Activated T-cell treated with anti-CD3 and anti-CD28 coated beads for 4 hours (primary cell): Measurements from ENCODE around the gene GAMT.

Source experiments
- DNase-seq: peaks from one replicate; pipeline ENCODE4 v3.0.0-alpha.2; 2020

The GAMT gene

DNA sequence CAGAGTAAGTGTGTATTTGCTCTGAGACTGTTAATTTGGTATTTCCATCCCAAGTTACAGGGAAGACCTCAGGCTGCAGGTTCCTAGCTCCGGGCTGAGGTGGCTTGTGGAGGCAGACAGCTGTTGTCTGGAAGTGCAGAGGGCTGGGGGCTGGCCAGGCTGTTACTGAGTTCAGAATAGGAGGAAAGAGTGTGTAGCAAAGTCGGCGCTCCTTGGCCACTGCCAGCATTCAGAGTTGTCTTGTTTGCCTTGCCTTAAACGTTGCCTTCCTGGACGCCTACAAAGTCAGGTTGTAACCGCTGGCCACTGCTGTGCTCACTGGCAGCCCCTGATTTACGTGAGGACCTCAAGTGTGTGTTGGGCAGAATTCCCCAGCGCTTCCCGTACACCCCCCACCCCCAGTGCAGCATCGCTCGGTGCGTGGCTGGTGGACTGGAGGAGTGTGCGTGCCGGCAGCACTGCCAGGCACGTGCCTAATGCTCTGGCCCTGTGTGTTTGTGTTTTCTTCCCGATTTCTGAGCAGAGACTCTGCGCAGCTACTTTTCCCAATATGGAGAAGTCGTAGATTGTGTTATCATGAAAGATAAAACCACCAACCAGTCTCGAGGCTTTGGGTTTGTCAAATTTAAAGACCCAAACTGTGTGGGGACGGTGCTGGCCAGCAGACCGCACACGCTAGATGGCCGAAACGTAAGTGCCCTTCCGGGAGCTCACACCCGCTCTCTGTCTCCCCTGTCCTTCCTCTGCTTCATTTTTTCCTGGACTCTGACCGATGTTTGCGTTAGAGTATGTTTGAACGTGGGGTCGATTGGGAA lies 16.5 kb upstream of the GAMT start:
- no peak for DNase-seq

DNA sequence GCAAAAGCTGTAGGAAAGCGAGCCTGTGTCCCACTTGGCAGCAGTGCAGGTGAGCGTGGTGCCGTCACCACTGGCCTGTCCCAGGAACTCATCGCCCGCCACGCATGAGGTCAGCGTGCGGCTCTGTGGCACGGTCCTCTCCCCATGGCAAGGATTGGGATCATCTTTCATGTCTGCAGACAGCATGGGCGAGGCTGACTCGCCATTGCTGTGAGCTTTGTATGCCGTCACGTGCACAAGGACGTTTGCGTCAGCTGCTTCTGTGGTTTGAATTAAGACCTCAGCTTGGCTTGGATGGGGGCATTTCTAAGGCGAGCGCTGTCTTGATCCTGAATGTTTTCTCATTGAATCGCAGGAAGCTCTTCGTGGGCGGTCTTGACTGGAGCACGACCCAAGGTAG lies 15.8 kb upstream of the GAMT start:
- no peak for DNase-seq

DNA sequence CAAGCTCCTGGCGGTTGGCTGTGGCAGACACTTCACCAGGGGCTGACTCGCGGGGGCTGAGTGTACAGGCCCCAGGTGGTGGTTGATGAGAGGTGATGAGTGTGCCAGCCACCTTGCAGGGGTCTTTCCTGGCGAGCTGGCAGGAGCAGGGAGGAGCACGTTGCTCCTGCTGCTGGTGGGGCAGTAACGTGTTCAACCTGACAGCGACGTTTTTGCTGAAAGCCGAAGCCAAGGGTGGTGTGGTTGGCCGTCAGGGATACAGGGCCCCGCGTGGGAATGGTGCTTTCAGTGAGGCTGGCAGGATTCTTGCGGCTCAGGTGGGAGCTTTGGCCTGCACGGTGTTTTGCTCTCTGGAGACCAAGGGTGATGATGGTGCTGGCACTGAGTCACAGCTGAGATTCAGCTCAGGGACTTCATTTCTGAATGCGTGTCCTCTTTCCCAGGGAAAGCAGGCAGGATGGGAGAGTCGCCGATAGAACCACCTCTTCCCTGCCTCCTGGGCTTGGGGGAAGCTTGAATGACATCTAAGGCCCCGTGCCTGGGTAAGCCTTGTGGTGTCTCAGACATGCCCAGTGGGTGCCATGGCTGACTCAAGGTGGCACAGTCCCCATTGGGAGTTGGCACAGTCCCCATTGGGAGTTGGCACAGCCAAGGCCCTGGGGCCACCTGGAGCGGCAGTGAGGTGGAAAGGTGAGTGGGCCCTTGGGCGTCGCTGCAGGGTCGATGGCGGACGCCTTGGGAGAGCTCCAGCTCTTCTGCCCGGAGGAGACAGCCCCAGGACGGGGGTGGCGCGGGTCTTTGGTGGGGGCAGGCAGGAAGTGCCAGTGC lies 14.9 kb upstream of the GAMT start:
- no peak for DNase-seq

DNA sequence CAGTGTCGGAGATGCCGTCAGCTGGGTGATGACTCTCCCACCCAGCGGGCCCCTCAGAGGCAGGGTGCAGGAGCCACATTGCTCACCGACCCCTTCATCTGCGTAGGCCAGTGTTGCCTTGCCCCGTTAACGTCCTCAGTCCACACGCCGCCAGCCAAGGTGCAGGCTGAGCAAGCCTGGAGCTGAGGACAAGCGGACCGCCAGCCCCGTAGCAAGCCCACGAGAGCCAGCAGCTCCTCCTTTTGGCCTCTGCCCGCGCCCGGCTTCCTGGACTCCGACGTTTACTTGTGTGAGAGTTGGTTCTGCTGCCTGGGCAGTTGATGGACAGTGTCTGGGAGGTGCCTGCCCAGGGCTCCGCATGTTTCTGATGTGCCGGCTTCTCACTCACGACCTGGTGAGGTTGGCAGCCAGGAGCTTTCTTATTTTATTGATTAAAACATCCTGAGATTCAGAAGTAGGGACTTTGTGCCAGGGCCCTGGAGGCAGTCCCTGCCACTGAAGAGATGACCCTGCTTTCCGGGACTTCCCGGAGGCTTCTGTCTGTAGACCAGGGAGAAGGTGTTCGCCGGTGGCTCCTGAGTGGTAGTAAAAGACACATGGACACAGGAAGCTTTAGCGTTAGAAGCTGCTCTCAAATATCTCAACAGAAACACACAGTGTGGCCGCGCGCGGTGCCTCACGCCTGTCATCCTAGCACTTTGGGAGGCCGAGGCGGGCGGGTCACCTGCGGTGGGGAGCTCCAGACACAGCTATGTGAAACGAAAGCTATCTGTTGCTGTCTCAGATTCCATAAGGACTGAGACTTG lies 11.9 kb upstream of the GAMT start:
- DNase-seq = no peak

DNA sequence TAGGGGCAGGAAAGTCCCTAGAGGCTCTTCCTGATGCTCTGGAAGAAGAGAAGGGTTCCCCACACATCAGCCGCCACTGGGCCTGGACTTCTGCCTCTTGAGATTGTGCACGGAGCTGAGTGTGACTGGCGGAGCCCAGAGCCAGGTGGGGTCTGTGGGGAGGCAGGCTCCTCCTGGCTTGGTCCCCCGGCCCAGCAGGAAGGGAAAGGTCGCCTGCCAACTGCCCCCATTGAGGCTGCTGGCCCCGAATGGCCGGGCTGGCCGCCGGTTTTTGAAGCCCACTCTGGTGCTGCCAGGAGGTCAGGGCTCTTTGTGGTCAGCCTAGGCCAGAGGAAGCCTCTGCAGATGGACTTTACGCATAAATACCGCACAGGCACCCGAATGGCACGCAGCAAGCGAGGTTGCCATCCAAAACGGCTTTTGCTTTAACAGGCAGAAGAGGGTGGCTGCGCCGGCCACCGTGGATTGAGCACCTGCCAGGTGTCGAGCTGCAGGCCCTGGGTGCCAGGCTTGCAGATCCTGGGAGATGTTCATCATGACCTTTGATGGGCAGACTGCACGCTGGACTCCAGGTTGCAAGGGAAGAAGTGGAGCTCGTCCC lies 11.1 kb upstream of the GAMT start:
- no peak for DNase-seq

DNA sequence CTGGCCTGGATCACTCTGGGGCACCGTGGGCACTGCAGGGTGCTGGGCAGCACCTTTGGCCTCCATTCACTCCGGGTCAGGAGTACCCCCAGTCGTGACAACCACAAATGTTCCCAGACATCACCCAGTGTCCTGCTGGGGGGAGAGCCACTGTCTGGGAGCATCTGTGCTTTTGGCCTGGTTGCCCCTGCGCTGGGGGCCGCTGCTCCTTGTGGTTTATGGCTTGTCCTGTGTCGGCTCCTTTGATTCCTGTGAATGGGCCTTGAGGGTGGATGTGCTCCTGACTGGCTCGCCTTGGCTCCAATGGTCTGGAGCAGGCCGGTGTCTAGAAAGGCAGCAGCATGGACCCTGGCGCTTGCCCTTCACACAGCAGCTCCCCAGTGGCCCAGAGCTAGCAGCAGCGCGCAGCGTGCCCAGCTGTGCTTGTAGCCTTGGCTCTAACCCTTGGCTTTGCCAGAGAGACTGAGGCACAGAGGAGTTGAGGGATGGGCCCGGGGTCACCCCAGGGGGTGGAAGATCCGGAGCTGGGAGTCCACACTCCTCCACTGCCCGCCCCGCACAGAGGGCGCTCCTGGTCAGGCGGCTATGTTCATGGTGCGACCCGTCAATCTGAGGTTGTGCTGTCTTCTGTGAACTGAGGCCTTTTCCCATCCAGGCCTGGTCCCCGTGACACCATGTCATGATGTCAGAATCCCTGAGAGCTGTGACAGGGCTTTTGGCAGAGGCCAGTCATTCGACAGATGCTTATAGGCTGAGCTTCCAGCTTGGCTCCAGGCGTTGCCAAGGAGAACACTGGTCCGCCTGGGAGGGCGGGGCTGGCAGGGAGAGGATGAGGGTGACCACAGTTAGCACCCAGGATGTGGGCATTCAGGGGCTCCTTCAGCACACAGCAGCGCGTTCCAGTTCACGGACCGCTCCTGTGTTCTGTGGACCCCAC lies 10.2 kb upstream of the GAMT start:
- DNase-seq = no peak

DNA sequence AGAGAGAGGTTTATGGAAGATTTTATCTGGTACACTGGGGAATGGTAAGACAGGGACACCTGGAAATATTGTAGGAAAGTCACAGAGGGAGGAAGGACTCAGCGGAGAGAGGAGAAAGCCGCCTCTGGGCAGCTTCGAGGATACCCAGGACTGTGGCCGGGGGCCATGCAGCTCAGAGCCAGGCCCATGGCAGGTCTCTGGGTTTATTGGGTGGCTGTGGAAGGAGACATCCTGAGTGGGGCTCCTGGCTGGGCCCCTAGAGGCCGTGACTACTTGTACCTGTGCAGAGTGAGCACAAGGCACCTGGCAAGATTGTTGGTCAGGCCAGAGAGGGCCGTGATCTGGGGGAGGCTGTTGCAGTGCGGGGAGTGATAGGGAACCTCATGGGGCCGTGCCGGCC lies 9.4 kb upstream of the GAMT start:
- no peak for DNase-seq

DNA sequence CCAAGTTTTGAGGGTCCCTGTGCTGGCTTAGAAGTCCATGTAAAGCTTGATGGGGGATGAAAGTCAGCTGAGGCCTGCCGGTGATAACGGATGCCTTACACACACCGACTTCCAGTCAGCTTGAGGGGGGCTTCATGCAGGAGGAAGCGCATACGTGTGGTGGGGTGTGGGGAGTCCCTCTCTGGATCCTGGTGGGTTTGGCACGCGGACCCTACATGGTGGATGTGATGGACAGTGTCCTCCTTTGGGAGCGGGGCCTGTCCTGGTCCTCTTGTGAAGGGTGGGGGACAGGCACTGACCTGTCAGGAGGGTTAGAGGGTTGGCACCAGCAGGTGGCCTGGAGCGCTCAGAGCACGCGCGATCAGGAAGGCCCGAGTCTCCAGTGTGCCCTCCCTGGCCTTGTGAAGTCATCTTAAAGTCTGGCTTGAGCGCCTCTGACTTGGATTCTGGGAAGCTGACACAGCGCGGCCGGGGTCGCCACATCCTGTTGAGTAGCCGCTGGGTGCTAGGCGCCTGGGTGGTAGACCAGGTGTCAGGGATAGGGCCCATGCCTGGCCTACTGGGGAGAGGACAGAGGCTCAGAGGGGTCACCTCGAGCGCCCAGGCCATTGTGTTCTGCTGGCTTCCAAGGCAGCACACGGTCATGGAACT lies 8.9 kb upstream of the GAMT start:
- DNase-seq = no peak

DNA sequence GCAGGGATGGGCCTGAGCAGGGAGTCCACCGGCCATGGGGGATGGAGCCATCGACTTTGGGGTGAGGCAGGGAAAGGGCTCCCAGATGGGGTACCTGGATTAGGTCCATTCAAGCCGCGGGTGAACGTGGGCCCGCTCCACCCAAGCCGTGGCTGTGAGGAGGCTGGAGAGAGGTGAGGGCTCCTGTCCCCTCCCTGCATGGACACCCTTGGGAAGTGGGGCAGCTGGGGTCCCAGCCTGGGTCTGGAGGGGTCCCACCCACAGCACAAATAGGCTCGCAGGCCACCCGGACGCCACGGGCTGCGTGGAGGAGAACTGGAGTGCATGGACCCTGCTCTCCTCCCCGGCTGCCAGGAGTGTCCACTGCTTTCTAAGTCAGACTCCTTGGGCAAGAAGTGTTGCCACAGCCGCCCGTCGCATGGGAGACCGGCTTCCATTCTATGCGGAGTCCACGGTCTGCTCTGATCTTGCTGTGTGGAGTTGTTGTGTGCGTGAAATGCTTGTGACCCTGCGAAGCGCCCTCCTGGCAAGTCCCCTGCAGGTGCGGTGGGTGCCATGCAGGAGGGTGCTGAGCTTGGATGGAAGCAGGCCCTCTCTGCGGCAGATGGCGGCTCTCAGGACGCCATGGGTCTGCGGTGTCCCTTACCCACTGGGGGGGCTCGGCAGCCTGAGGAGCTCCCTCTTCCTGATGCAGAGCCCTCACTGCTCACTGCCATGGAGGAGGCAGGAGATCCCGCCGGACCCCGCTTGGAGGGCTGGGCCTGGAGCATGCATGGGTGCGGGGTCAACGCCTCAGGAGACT lies 8.1 kb upstream of the GAMT start:
- DNase-seq = no peak

DNA sequence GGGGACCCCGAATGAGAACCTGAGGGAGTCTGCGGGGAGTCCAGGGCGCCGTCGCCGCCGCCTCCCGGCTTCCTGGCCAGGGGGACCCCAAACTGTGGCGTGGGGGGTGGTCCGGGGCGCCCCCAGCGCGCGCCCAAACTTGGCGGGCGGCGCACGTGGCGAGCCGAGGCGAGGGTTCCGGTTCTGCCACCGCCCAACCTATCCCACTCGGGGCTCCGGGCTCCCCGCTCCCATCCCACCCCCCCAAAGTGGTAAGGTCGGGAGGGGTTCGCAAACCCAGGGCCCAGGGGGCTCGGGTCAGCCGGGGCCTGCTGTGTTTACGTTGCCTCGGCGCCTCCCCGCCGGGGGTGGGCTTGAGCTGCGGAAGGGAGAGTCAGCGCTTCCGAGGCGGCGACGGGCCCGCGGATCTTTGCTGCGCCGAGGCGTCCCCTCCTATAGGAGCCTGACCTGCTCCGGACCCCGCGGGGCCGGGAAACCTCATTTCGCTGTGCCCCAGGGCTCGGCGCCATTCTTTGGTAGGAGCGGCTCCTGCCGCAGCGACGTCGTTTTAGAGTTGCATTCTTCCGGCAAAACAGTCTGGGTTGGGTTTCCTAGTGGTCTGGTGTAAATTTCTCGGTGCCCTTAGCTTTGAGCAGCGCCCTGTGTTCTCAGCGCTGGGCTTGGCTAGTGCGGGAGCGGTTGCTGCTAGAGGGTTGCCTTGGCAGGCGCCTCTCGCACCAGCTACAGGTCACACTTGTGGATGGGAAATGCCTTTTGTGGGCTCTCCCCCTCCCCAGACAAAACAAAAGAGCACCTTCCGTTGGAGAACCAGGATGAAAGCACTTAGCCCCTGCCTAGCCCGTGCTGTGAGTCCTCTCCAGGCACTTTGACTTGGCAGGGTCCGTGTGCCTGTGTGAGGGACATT lies 7.2 kb upstream of the GAMT start:
- DNase-seq = no peak

DNA sequence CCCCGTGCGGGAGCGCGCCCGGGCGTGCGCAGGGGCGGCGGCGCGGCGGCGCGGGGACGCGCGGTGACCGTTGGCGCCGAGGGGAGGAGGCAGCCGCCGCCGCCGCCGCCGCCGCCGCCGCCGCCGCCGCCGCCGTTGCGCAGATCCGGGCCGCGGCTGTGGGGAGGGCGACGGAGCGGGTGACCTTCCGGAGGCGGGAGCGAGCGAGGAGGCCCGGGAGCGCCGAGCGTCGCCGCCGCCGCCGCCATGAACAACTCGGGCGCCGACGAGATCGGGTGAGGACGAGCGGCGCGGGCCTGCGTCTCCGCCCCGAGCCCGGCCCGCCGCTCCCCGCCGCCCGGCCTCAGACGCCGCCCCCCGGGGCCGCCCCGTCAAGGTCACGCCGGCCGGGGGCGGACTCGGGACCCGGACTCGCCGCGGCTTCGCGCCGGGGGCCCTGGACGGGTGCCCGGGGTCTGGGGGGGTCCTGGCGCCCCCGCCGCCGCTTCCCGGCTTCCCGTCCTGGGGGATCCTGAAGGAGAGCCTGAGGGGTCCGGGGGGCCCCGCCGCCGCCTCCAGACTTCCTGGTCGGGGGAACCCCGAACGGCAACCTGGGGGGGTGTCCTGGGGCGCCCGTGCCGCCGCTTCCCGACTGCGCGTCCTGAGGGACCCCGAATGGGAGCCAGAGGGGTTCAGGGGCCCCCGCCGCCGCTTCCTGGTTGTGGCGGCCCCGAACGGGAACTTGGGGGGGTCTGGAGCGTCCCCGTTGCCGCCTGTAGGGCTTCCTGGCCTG lies 6.4 kb upstream of the GAMT start, which contains the start of gene DAZAP1:
Gene DAZAP1, plus strand, starts transcription at position 59 of the 772 bp plus-strand sequence. Its CDS starts 188 bp downstream, at position 247.
- no peak for DNase-seq

DNA sequence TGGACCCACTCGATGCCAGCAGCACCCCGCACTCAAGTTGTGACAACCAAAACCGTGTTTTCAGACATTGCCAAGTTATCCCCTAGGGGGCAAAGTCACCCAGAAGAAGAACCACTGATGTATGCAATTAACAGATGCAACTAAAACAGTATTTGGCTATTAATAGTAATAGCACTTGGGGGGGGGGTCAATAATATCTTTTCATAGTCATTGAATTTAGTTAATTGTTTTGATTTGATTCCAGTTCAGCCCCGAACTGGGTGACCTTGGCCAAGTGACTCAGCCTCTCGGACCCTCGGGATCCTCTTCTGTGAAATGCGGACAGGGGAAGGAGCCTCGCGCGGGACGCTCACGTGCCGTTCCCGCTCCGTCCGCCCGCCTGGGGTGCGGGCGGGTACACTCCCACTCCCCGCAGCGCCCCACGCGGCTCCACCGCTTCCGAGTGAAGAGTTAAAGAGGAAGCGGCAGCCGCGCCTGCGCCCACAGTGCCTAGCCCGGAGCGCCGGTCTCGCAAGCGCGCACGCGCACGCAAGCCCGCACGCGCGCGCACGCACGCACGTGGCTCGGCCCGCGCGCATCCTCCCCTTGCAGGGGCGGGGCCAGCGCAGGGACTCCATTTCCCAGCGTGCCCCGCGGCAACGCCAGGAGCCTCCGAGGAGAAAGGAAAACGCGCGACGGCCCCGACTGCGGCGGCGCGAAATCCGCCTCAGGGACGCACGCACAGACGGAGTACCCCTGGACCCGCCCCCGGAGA lies 5.6 kb upstream of the GAMT start:
- DNase-seq = peak; percentile 99

DNA sequence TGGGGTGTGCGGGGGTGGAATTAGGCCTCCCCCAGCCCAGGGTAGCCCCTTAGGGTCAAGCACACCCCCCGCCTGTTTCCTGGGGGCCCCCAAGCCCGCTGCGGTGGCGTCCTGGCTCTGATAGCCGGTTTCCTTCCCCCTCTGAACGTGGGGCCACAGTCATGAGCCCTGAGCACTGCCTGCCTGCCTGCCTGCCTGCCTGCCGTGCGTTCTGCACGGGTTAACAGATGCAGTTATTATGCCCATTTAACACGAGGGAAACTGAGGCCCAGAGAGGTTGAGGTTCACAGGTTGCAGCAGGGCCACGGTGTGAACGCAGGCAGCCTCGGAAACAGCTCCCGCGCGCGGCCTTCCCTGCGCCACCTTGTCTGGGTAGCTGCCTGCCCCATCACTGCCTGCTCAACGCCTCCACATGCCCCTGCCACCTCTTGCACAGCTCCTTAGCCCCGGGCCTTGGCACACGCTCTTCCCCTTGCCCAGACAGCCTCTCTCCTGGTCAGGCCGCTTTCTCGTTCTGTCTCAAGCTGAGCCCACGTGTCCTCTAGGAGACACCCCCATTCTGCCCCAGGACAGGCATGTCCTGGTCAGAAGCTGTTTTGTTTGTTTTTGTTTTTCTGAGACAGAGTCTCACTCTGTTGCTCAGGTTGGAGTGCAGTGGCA lies 1.2 kb upstream of the GAMT start:
- DNase-seq = no peak

DNA sequence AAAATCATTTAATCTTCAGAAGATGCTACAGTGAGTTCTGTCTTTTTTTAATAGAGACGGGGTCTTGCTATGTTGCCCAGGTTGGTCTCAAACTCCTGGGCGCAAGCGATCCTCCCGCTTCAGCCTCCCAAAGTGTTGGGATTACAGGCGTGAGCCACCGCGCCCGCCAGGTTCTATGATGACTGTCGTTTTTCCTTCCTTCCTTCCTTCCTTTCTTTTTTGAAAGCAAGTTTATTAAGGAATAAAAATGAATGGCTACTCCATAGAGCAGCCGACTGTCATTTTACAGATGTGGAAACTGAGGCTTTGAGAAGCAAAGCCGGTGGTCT lies 511 bp upstream of the GAMT start:
- DNase-seq = no peak

DNA sequence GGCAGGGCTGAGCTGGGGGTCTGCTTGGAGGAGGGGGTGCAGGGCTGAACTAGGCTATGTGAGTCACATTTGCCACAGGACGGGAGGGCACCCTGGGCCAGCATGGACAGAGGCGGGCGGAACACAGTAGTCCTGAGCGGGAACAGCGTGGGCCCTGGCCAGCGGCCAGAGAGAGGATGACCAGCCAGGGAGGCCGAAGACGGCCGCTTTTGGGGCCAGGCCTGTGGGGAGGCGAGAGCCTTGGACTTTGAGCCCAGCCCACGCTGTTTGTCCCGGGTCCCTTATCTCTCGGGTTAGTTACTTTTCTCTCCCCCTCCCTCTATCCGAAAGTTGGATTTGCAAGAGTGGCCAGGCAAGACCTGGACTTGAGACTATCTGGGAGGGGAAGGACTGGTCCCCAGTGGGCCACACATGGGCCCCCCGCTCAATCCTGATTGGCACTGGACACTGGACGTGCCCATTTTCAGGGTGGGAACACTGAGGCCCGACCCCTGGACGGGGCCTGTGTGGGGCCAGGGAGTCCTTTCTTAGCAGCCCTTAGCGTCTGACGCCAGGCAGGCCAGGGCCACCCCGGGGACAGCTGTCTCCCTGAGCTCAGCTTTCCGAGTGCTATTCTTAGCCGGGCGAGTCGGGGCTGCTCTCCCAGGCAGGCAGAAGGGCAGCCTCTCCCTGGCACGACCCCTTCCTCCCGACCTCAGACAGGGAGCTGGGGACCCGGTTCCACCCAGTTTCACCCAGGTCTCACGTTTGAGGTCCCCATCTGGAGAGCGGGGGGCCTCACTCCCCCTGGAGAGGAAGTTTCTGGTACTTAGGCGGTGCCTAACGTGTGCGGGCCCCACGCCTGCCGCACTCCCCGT lies 833 bp downstream of the GAMT start:
- no peak for DNase-seq

DNA sequence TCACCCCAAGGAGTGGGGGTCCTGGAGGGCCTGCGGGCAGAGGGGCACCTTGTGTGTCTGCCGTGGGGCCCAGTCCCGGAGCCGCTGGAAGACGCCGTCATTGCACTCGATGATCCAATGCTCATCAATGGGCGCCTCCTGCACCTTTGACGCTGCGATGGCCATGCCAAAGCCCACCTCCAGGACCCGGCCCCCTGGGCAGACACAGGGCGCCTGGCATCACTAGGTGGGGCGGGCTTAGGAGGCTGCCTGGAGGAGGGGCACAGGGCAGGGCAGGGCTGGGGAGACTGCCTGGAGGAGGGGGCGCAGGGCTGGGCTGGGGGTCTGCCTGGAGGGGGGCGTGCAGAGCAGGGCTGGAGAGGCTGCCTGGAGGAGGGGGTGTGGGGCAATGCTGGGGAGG lies 1.6 kb downstream of the GAMT start:
- no peak for DNase-seq
